GM06990 (cell line): ENCODE data around the gene TM4SF4.

Experiments used
- DNase-seq: peaks from one replicate; pipeline ENCODE4 v3.0.0-alpha.2; 2011; ENCODE audit not compliant: insufficient read length; ENCODE audit errors: extremely low read depth
- H3K27me3 ChIP-seq: replicated peaks from 2 replicates; pipeline ENCODE4 v1.6.0; 2011; ENCODE audit warnings: low read length; ENCODE audit not compliant: control insufficient read depth, insufficient read depth
- H3K36me3 ChIP-seq: 2 replicates; pipeline ENCODE4 v1.5.1; 2011; ENCODE audit warnings: low read length; ENCODE audit not compliant: control insufficient read depth, insufficient read depth
- H3K4me3 ChIP-seq: replicated peaks from 2 replicates; pipeline ENCODE4 v1.5.1; 2011; ENCODE audit warnings: low read depth, mild to moderate bottlenecking, control low read depth, low read length
- CTCF ChIP-seq: IDR thresholded peaks from 2 replicates; pipeline ENCODE4 v1.5.1; 2011; ENCODE audit warnings: low read length, control low read depth, mild to moderate bottlenecking, inconsistent platforms; ENCODE audit not compliant: insufficient read depth, poor library complexity, severe bottlenecking

The TM4SF4 gene

GRCh38 chr3:149502438-149502837 is 27.9 kb downstream of the TM4SF4 start:
- Histone ChIP-seq H3K36me3 (no peaks in the 10 kb centered on the region), H3K27me3 (no peaks in the 10 kb centered on the region), H3K4me3 (no peak overlapping the region)
- no peak for TF ChIP-seq CTCF
- DNase-seq, result no peak

- Histone ChIP-seq H3K36me3 (no peaks in the 10 kb centered on the region), H3K27me3 (no peaks in the 10 kb centered on the region), H3K4me3 (no peak overlapping the region)
- no peak for TF ChIP-seq CTCF
- no peak for DNase-seq
Measured at GRCh38 chr3:149506540-149506939, 32.0 kb downstream of the TM4SF4 start.

DNA sequence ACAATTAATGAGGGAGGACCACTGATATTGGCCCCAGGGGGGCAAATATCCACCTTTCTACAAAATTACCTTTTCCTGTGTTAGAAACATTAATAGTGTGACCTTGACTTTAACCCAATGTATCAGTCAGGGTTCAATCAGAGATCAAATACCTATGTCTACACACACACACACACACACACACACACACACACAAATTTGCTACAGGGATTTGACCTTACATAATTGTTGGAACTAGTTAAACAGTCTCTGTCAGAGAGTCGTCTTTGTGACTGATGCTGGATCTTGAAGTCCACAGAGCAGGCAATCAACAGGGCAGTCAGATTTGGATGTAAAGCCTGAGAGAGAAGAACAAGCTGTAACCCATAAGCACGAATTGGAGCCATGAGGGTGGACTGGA is 32.5 kb downstream of the TM4SF4 start:
- TF ChIP-seq CTCF, result no peak
- no peaks in the 10 kb centered on the region for H3K36me3 ChIP-seq
- no peak overlapping the region for H3K4me3 ChIP-seq
- DNase-seq, result no peak
- no peaks in the 10 kb centered on the region for H3K27me3 ChIP-seq

DNA sequence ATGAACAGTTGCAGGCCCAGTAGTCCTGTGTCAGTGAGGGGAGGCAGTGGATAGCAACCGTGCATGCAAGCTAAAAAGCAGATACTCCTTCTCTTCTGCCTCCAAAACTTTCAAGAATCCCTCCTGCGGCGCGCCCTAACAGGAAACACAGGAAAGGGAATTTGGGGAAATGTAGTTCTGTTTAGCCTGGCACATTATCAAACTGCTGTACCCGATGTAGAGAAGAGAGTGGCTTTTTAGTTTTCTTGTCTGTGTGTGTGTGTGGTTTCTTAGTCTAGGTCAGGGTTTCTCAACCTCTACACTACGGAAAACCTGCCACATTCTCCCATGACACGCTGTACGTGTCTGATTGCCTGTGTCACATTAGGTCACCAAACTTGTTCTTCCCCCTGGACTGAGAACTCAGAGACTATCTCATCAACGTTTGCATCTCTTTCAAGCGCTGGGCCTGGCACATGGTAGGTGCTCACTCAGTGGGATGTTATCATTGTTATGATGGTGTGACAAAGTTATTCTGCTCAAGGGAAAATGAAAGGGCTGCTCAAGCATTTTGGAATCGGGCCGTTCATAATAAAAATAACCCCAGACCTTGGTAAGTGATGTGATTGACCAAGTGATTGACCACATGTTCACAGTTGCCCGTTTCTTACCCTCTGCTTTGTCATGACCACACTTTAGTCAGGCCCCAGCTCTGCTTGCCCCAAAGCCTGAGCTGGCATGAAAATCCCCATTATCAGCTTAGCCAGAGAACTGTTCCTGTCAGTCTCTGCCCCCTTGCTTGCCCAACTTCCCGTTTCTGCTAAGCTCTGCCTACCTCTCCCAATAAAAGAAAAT is 33.2 kb downstream of the TM4SF4 start:
- no peak for DNase-seq
- Histone ChIP-seq H3K4me3 (no peak overlapping the region), H3K36me3 (no peaks in the 10 kb centered on the region), H3K27me3 (no peaks in the 10 kb centered on the region)
- no peak for TF ChIP-seq CTCF

GRCh38 chr3:149509526-149509925 is 35.0 kb downstream of the TM4SF4 start:
- no peaks in the 10 kb centered on the region for H3K27me3 ChIP-seq
- no peaks in the 10 kb centered on the region for H3K36me3 ChIP-seq
- H3K4me3 ChIP-seq, result no peak overlapping the region
- TF ChIP-seq CTCF, result no peak
- DNase-seq, result no peak
